Breast epithelium (tissue), 4 donors: ENCODE results near the gene TENM3. TPM values are rescaled to one million over a fixed set of nuclear protein-coding genes. Genes with fewer than 3 reads are reported as not detected.

Source experiments
- DNase-seq, 2 donors: peaks; one replicate each; pipeline ENCODE4 v3.0.0-alpha.2; 2019; ENCODE audit warnings: low spot score in 2 of 2
- H3K27ac ChIP-seq, 2 donors: fragments of 200-600 bp; sonication (generic) in 1 of 2; one replicate each; pipeline ENCODE4 v1.5.1; 2016 to 2019; ENCODE audit warnings: mild to moderate bottlenecking in 1 of 2
- H3K27me3 ChIP-seq, 2 donors: fragments of 200-600 bp; sonication (generic) in 1 of 2; one replicate each; pipeline versions ENCODE4 v1.5.1 to v1.6.0; 2017 to 2019; ENCODE audit warnings: control low read depth in 1 of 2, mild to moderate bottlenecking in 1 of 2
- H3K36me3 ChIP-seq: fragments of 200-600 bp; one replicate; pipeline ENCODE4 v1.5.1; 2019
- H3K4me1 ChIP-seq, 2 donors: fragments of 200-600 bp; sonication (generic); one replicate each; pipeline ENCODE4 v1.5.1; 2016 to 2019; ENCODE audit warnings: control low read depth in 1 of 2
- H3K4me3 ChIP-seq, 3 donors: fragments of 200-600 bp; sonication (generic); 1 replicate in 2 of 3; 2 replicates in 1 of 3; pipeline ENCODE4 v1.5.1; 2016 to 2019; ENCODE audit warnings: mild to moderate bottlenecking in 3 of 3, moderate library complexity in 2 of 3
- H3K9me3 ChIP-seq, 2 donors: fragments of 200-600 bp; sonication (generic) in 1 of 2; one replicate each; pipeline ENCODE4 v1.5.1; 2016 to 2019; ENCODE audit warnings: control low read depth in 1 of 2
- POLR2A ChIP-seq: fragments of 450-650 bp; IDR thresholded peaks from one replicate; pipeline ENCODE4 v1.6.1; 2016; ENCODE audit warnings: antibody characterized with exemption, mild to moderate bottlenecking, moderate library complexity
- POLR2AphosphoS5 ChIP-seq, 3 donors: sonication (generic); formaldehyde crosslinking; IDR thresholded peaks; one replicate each; pipeline ENCODE4 v1.6.1; 2017; ENCODE audit warnings: antibody characterized with exemption in 3 of 3
- intact Hi-C: fragments of 100-400 bp; cut with DNase I; formaldehyde crosslinking; loops from one replicate; pipeline ENCODE4 v1.15.1; 2023; ENCODE audit warnings: low total_unique reads
- total RNA-seq, 3 donors: library from RNA; depleted of rRNA; stranded (reverse); fragments of >200 nt; gene quantifications; one replicate each; pipeline ENCODE4 v1.1.0, GENCODE V29; 2016
- TF ChIP-seq, protein P1 (sequence below), 3 donors: fragments of 450-650 bp; IDR thresholded peaks; one replicate each; pipeline ENCODE4 v1.5.1; 2016 to 2017; ENCODE audit warnings: antibody characterized with exemption in 3 of 3, mild to moderate bottlenecking in 3 of 3, moderate library complexity in 3 of 3

Gene TENM3
- total RNA-seq, 3 donors from 2014 or later, result 4.6 to 30.6 (median 8.8) TPM

DNA sequence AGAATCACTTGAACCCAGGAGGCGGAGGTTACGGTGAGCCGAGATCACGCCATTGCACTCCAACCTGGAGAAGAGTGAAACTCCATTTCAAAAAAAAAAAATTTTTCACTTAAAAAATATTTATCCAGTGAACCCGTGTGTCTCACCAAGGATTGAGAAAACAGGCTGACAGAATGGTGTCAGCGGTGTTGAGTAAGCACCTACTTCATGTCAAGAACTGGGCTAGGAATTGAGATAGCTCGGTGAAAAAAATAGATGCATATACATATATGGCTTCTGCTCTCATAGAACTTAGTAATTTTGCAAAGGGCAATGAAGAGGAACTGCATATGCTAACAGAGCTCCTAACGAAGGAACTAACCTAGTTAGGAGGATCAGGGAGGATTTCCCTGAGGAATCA is 297.3 kb downstream of the TENM3 start:
- intact Hi-C loops, result no loop called here
- Histone ChIP-seq H3K27ac (no peak overlapping the region), H3K9me3 (no peaks in the 10 kb centered on the region), H3K36me3 (no peaks in the 10 kb centered on the region), H3K27me3 (no peaks in the 10 kb centered on the region), H3K4me3 (no peak overlapping the region), H3K4me1 (no peaks in the 10 kb centered on the region)
- DNase-seq, result no peak
- no peak for TF ChIP-seq POLR2AphosphoS5 (IDR thresholded peaks at IDR 0.05)
- no peak for TF ChIP-seq POLR2A
- TF ChIP-seq, protein P1, sequence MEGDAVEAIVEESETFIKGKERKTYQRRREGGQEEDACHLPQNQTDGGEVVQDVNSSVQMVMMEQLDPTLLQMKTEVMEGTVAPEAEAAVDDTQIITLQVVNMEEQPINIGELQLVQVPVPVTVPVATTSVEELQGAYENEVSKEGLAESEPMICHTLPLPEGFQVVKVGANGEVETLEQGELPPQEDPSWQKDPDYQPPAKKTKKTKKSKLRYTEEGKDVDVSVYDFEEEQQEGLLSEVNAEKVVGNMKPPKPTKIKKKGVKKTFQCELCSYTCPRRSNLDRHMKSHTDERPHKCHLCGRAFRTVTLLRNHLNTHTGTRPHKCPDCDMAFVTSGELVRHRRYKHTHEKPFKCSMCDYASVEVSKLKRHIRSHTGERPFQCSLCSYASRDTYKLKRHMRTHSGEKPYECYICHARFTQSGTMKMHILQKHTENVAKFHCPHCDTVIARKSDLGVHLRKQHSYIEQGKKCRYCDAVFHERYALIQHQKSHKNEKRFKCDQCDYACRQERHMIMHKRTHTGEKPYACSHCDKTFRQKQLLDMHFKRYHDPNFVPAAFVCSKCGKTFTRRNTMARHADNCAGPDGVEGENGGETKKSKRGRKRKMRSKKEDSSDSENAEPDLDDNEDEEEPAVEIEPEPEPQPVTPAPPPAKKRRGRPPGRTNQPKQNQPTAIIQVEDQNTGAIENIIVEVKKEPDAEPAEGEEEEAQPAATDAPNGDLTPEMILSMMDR (IDR thresholded peaks at IDR 0.05), result no peak

DNA sequence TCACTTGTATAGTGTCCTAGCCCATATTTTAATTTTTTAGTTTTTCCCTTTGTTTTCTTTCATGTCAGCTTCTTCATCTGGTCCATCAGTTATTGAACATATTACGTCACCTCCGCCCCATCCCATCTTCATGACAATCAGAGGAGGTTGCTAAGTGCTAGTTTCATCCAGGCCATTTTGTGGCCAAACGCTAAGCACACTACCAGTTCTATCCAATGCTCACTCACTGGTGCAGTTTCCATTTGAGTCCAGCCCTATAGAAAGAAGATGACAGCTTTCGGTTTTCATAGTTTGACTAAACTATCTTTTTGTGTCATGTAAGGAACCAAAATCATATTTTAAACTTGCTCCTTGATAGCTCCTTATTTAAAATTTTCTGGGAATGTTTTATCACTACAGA is 304.2 kb downstream of the TENM3 start:
- Histone ChIP-seq H3K27me3 (no peaks in the 10 kb centered on the region), H3K4me3 (no peak overlapping the region), H3K36me3 (no peaks in the 10 kb centered on the region), H3K4me1 (no peaks in the 10 kb centered on the region), H3K9me3 (no peaks in the 10 kb centered on the region), H3K27ac (no peak overlapping the region)
- no peak for DNase-seq
- TF ChIP-seq POLR2AphosphoS5 (IDR thresholded peaks at IDR 0.05) (no peak), POLR2A (no peak)
- TF ChIP-seq, protein P1 (IDR thresholded peaks at IDR 0.05), result no peak
- intact Hi-C loops, result no loop called here

DNA sequence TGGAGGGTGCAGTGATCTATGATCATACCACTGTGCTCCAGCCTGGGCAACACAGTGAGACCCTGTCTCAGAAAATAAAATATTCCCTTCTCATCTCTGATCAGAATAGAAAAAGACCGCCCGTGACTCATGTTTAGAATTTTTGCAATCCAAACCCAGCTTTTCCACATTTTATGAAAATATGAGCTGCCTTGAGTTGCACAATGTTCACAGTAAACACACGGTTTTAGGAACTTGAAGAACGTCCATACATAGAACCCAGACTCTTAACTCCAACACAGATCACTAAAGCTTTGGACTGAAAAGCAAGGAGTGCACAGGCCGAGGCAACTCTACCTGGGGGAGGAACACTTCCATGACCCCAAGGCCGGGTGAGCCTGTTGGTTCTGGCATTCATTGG is 305.0 kb downstream of the TENM3 start:
- intact Hi-C loops, result no loop called here
- no peak for TF ChIP-seq POLR2AphosphoS5 (IDR thresholded peaks at IDR 0.05)
- TF ChIP-seq, protein P1 (IDR thresholded peaks at IDR 0.05), result no peak
- no peak for TF ChIP-seq POLR2A
- no peak overlapping the region for H3K27ac ChIP-seq

DNA sequence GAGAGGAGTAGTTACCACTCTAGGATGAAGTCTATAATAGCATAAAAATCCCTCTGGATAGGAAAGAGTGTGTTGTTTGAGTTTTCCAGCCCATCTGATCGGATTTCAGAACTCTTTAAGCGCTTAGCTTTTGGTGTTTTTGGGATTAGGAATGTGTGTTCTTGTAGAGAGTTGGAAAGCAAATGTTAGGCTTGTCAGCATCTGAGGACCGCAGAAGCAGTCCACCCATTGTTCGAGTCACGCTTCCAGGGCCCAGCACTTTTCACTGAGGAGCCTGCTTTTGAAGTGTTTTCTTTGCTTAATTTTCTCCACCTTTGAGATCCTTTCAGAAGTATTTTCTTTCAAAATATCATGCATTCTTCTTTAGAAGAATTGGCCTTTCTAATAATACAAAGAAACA is 306.2 kb downstream of the TENM3 start:
- intact Hi-C loops, result no loop called here
- Histone ChIP-seq H3K27me3 (no peaks in the 10 kb centered on the region), H3K9me3 (no peaks in the 10 kb centered on the region), H3K36me3 (no peaks in the 10 kb centered on the region), H3K4me1 (no peaks in the 10 kb centered on the region), H3K4me3 (no peak overlapping the region), H3K27ac (no peak overlapping the region)
- TF ChIP-seq POLR2AphosphoS5 (IDR thresholded peaks at IDR 0.05) (no peak), POLR2A (no peak)
- TF ChIP-seq, protein P1 (IDR thresholded peaks at IDR 0.05), result no peak
- DNase-seq, result no peak

More for the DNA sequence above, 305.0 kb downstream of the TENM3 start:
- H3K27me3 ChIP-seq, result no peaks in the 10 kb centered on the region
- no peak for DNase-seq
- H3K36me3 ChIP-seq, result no peaks in the 10 kb centered on the region
- H3K4me1 ChIP-seq, result no peaks in the 10 kb centered on the region
- H3K9me3 ChIP-seq, result no peaks in the 10 kb centered on the region
- no peak overlapping the region for H3K4me3 ChIP-seq

DNA sequence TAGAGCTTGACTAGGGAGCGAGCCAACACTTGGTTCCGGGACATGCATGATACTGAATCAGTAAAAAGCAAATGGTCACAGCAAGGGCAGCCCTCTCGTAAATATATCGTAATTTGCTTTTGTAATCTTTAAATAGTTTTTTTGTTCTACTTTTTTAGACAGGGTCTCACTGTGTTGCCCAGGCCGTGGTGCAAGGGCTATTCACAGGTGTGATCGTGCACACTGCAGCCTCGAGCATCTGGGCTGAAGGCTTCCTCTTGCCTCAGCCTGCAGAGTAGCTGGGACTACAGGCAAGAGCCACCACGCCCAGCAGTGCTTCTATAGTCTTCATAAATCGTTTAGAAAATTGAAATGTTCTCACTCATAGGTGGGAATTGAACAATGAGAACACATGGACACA is 309.7 kb downstream of the TENM3 start:
- no peak for DNase-seq
- no peaks in the 10 kb centered on the region for H3K27me3 ChIP-seq
- TF ChIP-seq, protein P1 (IDR thresholded peaks at IDR 0.05), result no peak
- no peak for TF ChIP-seq POLR2A
- TF ChIP-seq POLR2AphosphoS5 (IDR thresholded peaks at IDR 0.05), result no peak
- H3K4me1 ChIP-seq, result no peaks in the 10 kb centered on the region
- intact Hi-C loops, result no loop called here
- H3K9me3 ChIP-seq, result no peaks in the 10 kb centered on the region
- H3K27ac ChIP-seq, result no peak overlapping the region
- no peaks in the 10 kb centered on the region for H3K36me3 ChIP-seq
- H3K4me3 ChIP-seq, result no peak overlapping the region
